SK-N-SH (cell line): ENCODE data around the gene SHROOM2. TPM values are rescaled to one million over a fixed set of nuclear protein-coding genes. Genes with fewer than 3 reads are reported as not detected.

Source experiments
- CTCF ChIA-PET: fragments of 300-600, 350-600 bp; formaldehyde crosslinking; extraction: SDS; loops from one replicate; lab custom pipeline; 2021; lab: Yijun Ruan, JAX
- POLR2A ChIA-PET: fragments of 350-600 bp; sonication (Branson Sonifier 250); formaldehyde crosslinking; extraction: SDS; loops from one replicate; lab custom pipeline; 2020; ENCODE audit warnings: antibody characterized with exemption, inconsistent platforms; lab: Yijun Ruan, JAX
- DNase-seq: peaks from one replicate; pipeline ENCODE4 v3.0.0; 2012
- H2AFZ ChIP-seq: fragments of 200-600 bp; sonication (generic); 2 replicates; pipeline ENCODE4 v1.8.1; 2016; ENCODE audit warnings: antibody characterized with exemption, mild to moderate bottlenecking, low read depth
- H3F3A ChIP-seq: fragments of 200-600 bp; sonication (generic); replicated peaks from 2 replicates; pipeline ENCODE3; 2016; ENCODE audit warnings: antibody characterized with exemption, mild to moderate bottlenecking; ENCODE audit not compliant: insufficient read depth
- H3K27ac ChIP-seq, 2 experiments: fragments of 200-500 bp in 1 of 2; fragments of 200-600 bp in 1 of 2; sonication (Bioruptor generic) in 1 of 2; sonication (generic), shearing (Covaris generic) in 1 of 2; 2 replicates each; pipeline versions ENCODE4 v1.5.1 to v1.6.1; 2014 to 2016; ENCODE audit warnings: low read depth in 2 of 2, inconsistent platforms in 1 of 2, low read length in 1 of 2, mild to moderate bottlenecking in 1 of 2, mixed read lengths in 1 of 2
- H3K27me3 ChIP-seq: fragments of 200-600 bp; sonication (generic), shearing (Covaris generic); 2 replicates; pipeline ENCODE4 v1.6.1; 2016; ENCODE audit warnings: mixed run types; ENCODE audit not compliant: insufficient read depth
- H3K36me3 ChIP-seq, 2 experiments: fragments of 200-500 bp in 1 of 2; fragments of 200-600 bp in 1 of 2; sonication (Bioruptor generic) in 1 of 2; sonication (generic) in 1 of 2; replicated peaks in 1 of 2; 2 replicates each; pipeline versions ENCODE3 to v1.5.1; 2014 to 2016; ENCODE audit warnings: low read length in 1 of 2, mild to moderate bottlenecking in 1 of 2; ENCODE audit not compliant: insufficient read depth in 2 of 2, control insufficient read depth in 1 of 2
- H3K4me1 ChIP-seq, 2 experiments: fragments of 200-500 bp in 1 of 2; fragments of 200-600 bp in 1 of 2; sonication (Bioruptor generic) in 1 of 2; sonication (generic), shearing (Covaris generic) in 1 of 2; 2 replicates each; pipeline versions ENCODE4 v1.5.1 to v1.6.1; 2014 to 2016; ENCODE audit warnings: low read depth in 1 of 2, low read length in 1 of 2, mixed run types in 1 of 2; ENCODE audit not compliant: insufficient read depth in 2 of 2, control insufficient read depth in 1 of 2
- H3K4me2 ChIP-seq: fragments of 200-600 bp; sonication (generic), shearing (Covaris generic); 2 replicates; pipeline ENCODE4 v1.6.1; 2017; ENCODE audit warnings: mixed run types
- H3K4me3 ChIP-seq, 2 experiments: fragments of 200-500 bp in 1 of 2; fragments of 200-600 bp in 1 of 2; sonication (Bioruptor generic) in 1 of 2; sonication (generic), shearing (Covaris generic) in 1 of 2; 2 replicates each; pipeline versions ENCODE4 v1.5.1 to v1.8.1; 2014 to 2016; ENCODE audit warnings: low read depth in 2 of 2, inconsistent platforms in 1 of 2, low read length in 1 of 2, mild to moderate bottlenecking in 1 of 2, mixed read lengths in 1 of 2, moderate library complexity in 1 of 2
- H3K79me2 ChIP-seq: fragments of 200-600 bp; sonication (generic); 2 replicates; pipeline ENCODE4 v1.8.1; 2017; ENCODE audit warnings: mild to moderate bottlenecking; ENCODE audit not compliant: insufficient read depth
- H3K9ac ChIP-seq: fragments of 200-600 bp; sonication (generic); 2 replicates; pipeline ENCODE4 v1.6.1; 2017; ENCODE audit warnings: mixed run types
- H3K9me2 ChIP-seq: fragments of 200-600 bp; sonication (generic); 2 replicates; pipeline ENCODE4 v1.6.1; 2017; ENCODE audit warnings: mixed run types
- H3K9me3 ChIP-seq: fragments of 200-600 bp; sonication (generic); 2 replicates; pipeline ENCODE4 v1.6.1; 2017; ENCODE audit warnings: mixed run types, mild to moderate bottlenecking, moderate library complexity
- H4K20me1 ChIP-seq: fragments of 200-600 bp; sonication (generic); 2 replicates; pipeline ENCODE4 v1.6.1; 2017; ENCODE audit warnings: mild to moderate bottlenecking, mixed run types; ENCODE audit not compliant: insufficient read depth
- CHD2 ChIP-seq: fragments of 150-350 bp; IDR thresholded peaks from 2 replicates; pipeline ENCODE4 v1.6.1; 2018; ENCODE audit warnings: low read length; ENCODE audit not compliant: partially characterized antibody
- CTCF ChIP-seq: fragments of 200-600 bp; sonication (generic); IDR thresholded peaks from 2 replicates; pipeline ENCODE4 v1.6.1; 2017; ENCODE audit warnings: antibody characterized with exemption, mild to moderate bottlenecking, moderate library complexity
- EP300 ChIP-seq, 2 experiments: IDR thresholded peaks; 2 replicates each; pipeline versions ENCODE4 v1.4.0 to v1.6.1; 2012; ENCODE audit warnings: borderline replicate concordance in 1 of 2, low read depth in 1 of 2, low read length in 1 of 2
- EZH2phosphoT487 ChIP-seq: fragments of 200-600 bp; sonication (generic); IDR thresholded peaks from 2 replicates; pipeline ENCODE4 v1.6.1; 2017; ENCODE audit warnings: low read depth, mixed run types, mild to moderate bottlenecking, antibody characterized with exemption, moderate library complexity, borderline replicate concordance
- FOSL2 ChIP-seq: IDR thresholded peaks from 2 replicates; pipeline ENCODE4 v1.4.0; 2012; ENCODE audit warnings: low read depth, mild to moderate bottlenecking, moderate library complexity, borderline replicate concordance
- GABPA ChIP-seq: IDR thresholded peaks from 2 replicates; pipeline ENCODE4 v1.4.0; 2012; ENCODE audit warnings: low read depth, mild to moderate bottlenecking
- GATA2 ChIP-seq: sonication (generic); formaldehyde crosslinking; IDR thresholded peaks from 2 replicates; pipeline ENCODE4 v1.5.0; 2020; ENCODE audit warnings: mild to moderate bottlenecking, missing genetic modification reagents
- JUND ChIP-seq: IDR thresholded peaks from 2 replicates; pipeline ENCODE4 v1.4.0; 2012
- MXI1 ChIP-seq: IDR thresholded peaks from 2 replicates; pipeline ENCODE4 v1.6.1; 2012; ENCODE audit warnings: mild to moderate bottlenecking, low read depth, low read length, improper control_type of control experiment
- PBX3 ChIP-seq: IDR thresholded peaks from 2 replicates; pipeline ENCODE4; 2012
- POLR2AphosphoS5 ChIP-seq: IDR thresholded peaks from 2 replicates; pipeline ENCODE4 v1.6.1; 2012; ENCODE audit warnings: low read depth, low read length
- RAD21 ChIP-seq: IDR thresholded peaks from 2 replicates; pipeline ENCODE4 v1.6.1; 2012; ENCODE audit warnings: mild to moderate bottlenecking, low read length
- REST ChIP-seq: IDR thresholded peaks from 2 replicates; pipeline ENCODE4 v1.6.1; 2012; ENCODE audit warnings: mild to moderate bottlenecking, low read depth, low read length, moderate library complexity
- SMC3 ChIP-seq: IDR thresholded peaks from 2 replicates; pipeline ENCODE4 v1.6.1; 2012; ENCODE audit warnings: low read depth, low read length, improper control_type of control experiment
- TAF1 ChIP-seq: IDR thresholded peaks from 2 replicates; pipeline ENCODE4 v1.6.1; 2012; ENCODE audit warnings: low read depth, mild to moderate bottlenecking, low read length, moderate library complexity, borderline replicate concordance
- TCF12 ChIP-seq: IDR thresholded peaks from 2 replicates; pipeline ENCODE4 v1.4.0; 2012
- TEAD4 ChIP-seq: IDR thresholded peaks from 2 replicates; pipeline ENCODE4 v1.4.0; 2012; ENCODE audit warnings: mild to moderate bottlenecking, borderline replicate concordance; ENCODE audit not compliant: insufficient read depth
- USF1 ChIP-seq: IDR thresholded peaks from 2 replicates; pipeline ENCODE4 v1.4.0; 2012; ENCODE audit warnings: low read depth, borderline replicate concordance
- USF2 ChIP-seq: fragments of 150-350 bp; IDR thresholded peaks from 2 replicates; pipeline ENCODE4 v1.6.1; 2017; ENCODE audit warnings: antibody characterized with exemption, low read length, low read depth, borderline replicate concordance
- ZBTB33 ChIP-seq: IDR thresholded peaks from 2 replicates; pipeline ENCODE4 v1.4.0; 2012; ENCODE audit warnings: low read depth, borderline replicate concordance
- WGBS: methylation state at CpG from one replicate; pipeline ENCODE4 v1.1.6; 2017; ENCODE audit warnings: low lambda C conversion rate; 5-methylcytosine and 5-hydroxymethylcytosine counted together
- polyA plus RNA-seq, 3 experiments: library from polyadenylated mRNA; depleted of rRNA; stranded (reverse); fragments of >200 nt; gene quantifications; 2 replicates each; pipeline ENCODE4 v1.2.3, GENCODE V29; 2012

The SHROOM2 gene
- polyA plus RNA-seq, 1 of the 3 experiments (the other 2 are of a cell fraction), result not detected

GRCh38 chrX:9919632-9920172 lies 133.5 kb downstream of the SHROOM2 start:
- Histone ChIP-seq H3F3A (no peaks in the 10 kb centered on the region), H3K9me3 (no peaks in the 10 kb centered on the region), H3K79me2 (no peaks in the 10 kb centered on the region), H3K27ac (no peak overlapping the region), H4K20me1 (no peaks in the 10 kb centered on the region), H2AFZ (no peak overlapping the region), H3K36me3 (no peaks in the 10 kb centered on the region), H3K4me1 (no peaks in the 10 kb centered on the region), H3K4me2 (no peak overlapping the region), H3K4me3 (no peak overlapping the region), H3K9me2 (no peaks in the 10 kb centered on the region), H3K27me3 (no peaks in the 10 kb centered on the region), H3K9ac (no peak overlapping the region)
- ChIA-PET CTCF (no interaction called here), POLR2A (no interaction called here)
- TF ChIP-seq JUND (no peak), GABPA (no peak), MXI1 (no peak), TEAD4 (no peak), ZBTB33 (no peak), PBX3 (no peak), CHD2 (no peak), REST (no peak), CTCF (no peak), TCF12 (no peak), SMC3 (no peak), POLR2AphosphoS5 (no peak), USF1 (no peak), RAD21 (no peak), FOSL2 (no peak), EZH2phosphoT487 (no peak), EP300 (IDR thresholded peaks at IDR 0.05; ENCODE audit: borderline replicate concordance in 1 of 2, low read depth in 1 of 2, low read length in 1 of 2) (no peak), GATA2 (CRISPR knock-in tag) (no peak), USF2 (no peak), TAF1 (no peak)
- no peak for DNase-seq
- WGBS, result 9% methylated on average over 3 of the region's 3 CpGs
